SK-N-SH treated with all-trans-retinoic acid at 6 μM for 48 hours (cell line): ENCODE data around the gene KRTAP10-1.

Source experiments
- BACH2 ChIP-seq: fragments of 250-450 bp; sonication (Bioruptor Pico); IDR thresholded peaks from 2 replicates; pipeline ENCODE4 v1.9.0; 2021; ENCODE audit warnings: mild to moderate bottlenecking, borderline replicate concordance
- CSDC2 ChIP-seq: fragments of 250-450 bp; sonication (Bioruptor Pico); IDR thresholded peaks from 2 replicates; pipeline ENCODE4 v1.5.0; 2020; ENCODE audit warnings: mild to moderate bottlenecking, moderate library complexity
- RARB ChIP-seq: fragments of 250-450 bp; sonication (Bioruptor Pico); IDR thresholded peaks from 2 replicates; pipeline ENCODE4 v1.8.0; 2021; ENCODE audit warnings: mild to moderate bottlenecking, moderate library complexity
- ZFP3 ChIP-seq: fragments of 250-450 bp; sonication (Bioruptor Pico); IDR thresholded peaks from 2 replicates; pipeline ENCODE4 v1.5.0; 2020; ENCODE audit warnings: mild to moderate bottlenecking, moderate library complexity
- ZFP30 ChIP-seq: fragments of 450-650 bp; formaldehyde crosslinking; IDR thresholded peaks from 2 replicates; pipeline ENCODE4 v1.5.0; 2022; ENCODE audit warnings: mild to moderate bottlenecking, moderate library complexity
- TF ChIP-seq, protein P1 (sequence below): fragments of 250-450 bp; sonication (Bioruptor Pico); IDR thresholded peaks from 2 replicates; pipeline ENCODE4 v1.5.1; 2020; ENCODE audit warnings: low read depth, mild to moderate bottlenecking, moderate library complexity
- TF ChIP-seq, protein P2 (sequence below): fragments of 250-450 bp; sonication (Bioruptor Pico); IDR thresholded peaks from 2 replicates; pipeline ENCODE4 v1.5.1; 2021; ENCODE audit warnings: mild to moderate bottlenecking, moderate library complexity
- TF ChIP-seq, protein P3 (sequence below): fragments of 250-450 bp; sonication (Bioruptor Pico); IDR thresholded peaks from 2 replicates; pipeline ENCODE4 v1.8.0; 2020; ENCODE audit warnings: mild to moderate bottlenecking, moderate library complexity, borderline replicate concordance

DNA sequence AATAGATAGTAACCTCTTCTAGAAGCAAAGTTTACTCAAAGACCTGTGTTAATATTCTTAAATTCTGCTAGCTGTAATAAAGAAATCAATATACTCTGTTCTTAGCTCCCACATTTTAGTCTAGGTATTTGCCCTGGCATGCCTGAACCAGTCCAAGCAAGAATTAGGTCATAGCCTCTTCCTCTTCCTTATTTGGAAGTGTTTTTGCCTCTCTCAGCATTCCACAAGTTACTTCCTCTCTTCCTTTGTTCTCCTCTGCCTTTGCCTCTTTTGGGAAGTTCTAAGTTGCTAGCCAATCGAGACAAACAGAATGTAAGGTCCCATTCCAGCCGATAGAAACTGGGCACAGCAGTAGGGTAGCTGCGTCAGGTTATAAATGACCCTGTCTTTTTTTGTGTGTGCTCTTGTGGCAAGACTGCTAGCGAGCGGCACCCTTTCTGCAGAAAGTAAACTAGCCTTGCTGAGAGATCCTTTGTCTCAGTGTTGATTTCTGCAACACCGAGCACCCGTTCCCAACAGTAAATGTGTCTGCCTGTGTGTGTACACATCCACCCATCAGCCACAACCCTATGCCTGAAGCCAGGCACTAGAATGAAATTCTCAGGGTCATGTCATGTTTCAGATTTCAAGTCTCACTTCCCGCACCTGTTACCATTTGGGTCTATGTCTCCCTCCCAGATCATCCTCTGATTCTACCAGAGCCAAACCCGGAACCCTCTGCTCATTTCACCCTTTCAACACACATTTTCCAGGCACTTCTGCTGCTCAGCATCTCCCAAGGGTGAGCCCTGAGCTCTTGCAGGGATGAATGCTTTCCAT, 47.2 kb downstream of the KRTAP10-1 start:
- TF ChIP-seq RARB (CRISPR knock-in tag), result no peak
- TF ChIP-seq, protein P1, sequence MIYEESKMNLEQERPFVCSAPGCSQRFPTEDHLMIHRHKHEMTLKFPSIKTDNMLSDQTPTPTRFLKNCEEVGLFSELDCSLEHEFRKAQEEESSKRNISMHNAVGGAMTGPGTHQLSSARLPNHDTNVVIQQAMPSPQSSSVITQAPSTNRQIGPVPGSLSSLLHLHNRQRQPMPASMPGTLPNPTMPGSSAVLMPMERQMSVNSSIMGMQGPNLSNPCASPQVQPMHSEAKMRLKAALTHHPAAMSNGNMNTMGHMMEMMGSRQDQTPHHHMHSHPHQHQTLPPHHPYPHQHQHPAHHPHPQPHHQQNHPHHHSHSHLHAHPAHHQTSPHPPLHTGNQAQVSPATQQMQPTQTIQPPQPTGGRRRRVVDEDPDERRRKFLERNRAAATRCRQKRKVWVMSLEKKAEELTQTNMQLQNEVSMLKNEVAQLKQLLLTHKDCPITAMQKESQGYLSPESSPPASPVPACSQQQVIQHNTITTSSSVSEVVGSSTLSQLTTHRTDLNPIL (CRISPR knock-in tag), result no peak
- TF ChIP-seq ZFP30, result no peak
- TF ChIP-seq, protein P2, sequence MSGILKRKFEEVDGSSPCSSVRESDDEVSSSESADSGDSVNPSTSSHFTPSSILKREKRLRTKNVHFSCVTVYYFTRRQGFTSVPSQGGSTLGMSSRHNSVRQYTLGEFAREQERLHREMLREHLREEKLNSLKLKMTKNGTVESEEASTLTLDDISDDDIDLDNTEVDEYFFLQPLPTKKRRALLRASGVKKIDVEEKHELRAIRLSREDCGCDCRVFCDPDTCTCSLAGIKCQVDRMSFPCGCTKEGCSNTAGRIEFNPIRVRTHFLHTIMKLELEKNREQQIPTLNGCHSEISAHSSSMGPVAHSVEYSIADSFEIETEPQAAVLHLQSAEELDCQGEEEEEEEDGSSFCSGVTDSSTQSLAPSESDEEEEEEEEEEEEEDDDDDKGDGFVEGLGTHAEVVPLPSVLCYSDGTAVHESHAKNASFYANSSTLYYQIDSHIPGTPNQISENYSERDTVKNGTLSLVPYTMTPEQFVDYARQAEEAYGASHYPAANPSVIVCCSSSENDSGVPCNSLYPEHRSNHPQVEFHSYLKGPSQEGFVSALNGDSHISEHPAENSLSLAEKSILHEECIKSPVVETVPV (CRISPR knock-in tag), result no peak
- TF ChIP-seq ZFP3 (CRISPR knock-in tag), result no peak
- TF ChIP-seq BACH2 (CRISPR knock-in tag), result no peak
- TF ChIP-seq, protein P3, sequence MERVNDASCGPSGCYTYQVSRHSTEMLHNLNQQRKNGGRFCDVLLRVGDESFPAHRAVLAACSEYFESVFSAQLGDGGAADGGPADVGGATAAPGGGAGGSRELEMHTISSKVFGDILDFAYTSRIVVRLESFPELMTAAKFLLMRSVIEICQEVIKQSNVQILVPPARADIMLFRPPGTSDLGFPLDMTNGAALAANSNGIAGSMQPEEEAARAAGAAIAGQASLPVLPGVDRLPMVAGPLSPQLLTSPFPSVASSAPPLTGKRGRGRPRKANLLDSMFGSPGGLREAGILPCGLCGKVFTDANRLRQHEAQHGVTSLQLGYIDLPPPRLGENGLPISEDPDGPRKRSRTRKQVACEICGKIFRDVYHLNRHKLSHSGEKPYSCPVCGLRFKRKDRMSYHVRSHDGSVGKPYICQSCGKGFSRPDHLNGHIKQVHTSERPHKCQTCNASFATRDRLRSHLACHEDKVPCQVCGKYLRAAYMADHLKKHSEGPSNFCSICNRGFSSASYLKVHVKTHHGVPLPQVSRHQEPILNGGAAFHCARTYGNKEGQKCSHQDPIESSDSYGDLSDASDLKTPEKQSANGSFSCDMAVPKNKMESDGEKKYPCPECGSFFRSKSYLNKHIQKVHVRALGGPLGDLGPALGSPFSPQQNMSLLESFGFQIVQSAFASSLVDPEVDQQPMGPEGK (CRISPR knock-in tag), result no peak
- TF ChIP-seq CSDC2 (CRISPR knock-in tag), result no peak
